Renal cortical epithelial cell (primary cell): ENCODE measurements around the gene NAA11. TPM values are rescaled to one million over a fixed set of nuclear protein-coding genes. Genes with fewer than 3 reads are reported as not detected.
"Not testable (repeated sequence)": the region's sequence is repeated elsewhere in the genome, so short reads cannot be mapped to it uniquely, and the experiment has no call there.

Experiments used
- DNase-seq: peaks from one replicate; pipeline ENCODE4 v3.0.0-alpha.2; 2011; ENCODE audit warnings: low read depth
- total RNA-seq: library from RNA; depleted of rRNA; stranded (reverse); fragments of >200 nt; gene quantifications from 2 replicates; pipeline ENCODE4 v1.2.3, GENCODE V29; 2014

The NAA11 gene
- total RNA-seq, 1 donor from 2014 or later: not detected

DNA sequence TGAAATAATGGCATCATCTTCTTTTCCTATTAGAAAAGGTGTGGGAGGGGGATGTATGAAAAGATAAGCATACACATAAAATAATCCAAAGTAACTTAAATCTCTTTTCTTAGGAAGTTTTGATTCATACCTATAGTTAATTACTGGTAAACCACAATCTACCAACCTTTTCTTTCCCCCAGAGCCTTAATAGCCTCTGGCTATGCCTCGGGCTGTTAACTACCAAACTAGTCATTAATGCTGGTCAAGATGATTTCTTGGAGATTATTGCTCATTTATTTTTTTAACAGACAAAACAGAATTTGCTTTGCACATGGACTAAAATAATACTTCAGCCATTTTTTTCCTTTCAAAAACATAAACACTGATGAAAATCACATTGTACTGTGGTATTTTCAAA lies 16.9 kb downstream of the NAA11 start:
- no peak for DNase-seq

- no peak for DNase-seq
These were observed 17.7 kb downstream of the NAA11 start for GRCh38 chr4:79308137-79308536.

- DNase-seq: no peak
These were observed 19.1 kb downstream of the NAA11 start for GRCh38 chr4:79306795-79307194.

GRCh38 chr4:79300280-79300679 lies 25.6 kb downstream of the NAA11 start:
- no peak for DNase-seq

- no peak for DNase-seq
These were observed 27.4 kb downstream of the NAA11 start for GRCh38 chr4:79298484-79298883.

DNA sequence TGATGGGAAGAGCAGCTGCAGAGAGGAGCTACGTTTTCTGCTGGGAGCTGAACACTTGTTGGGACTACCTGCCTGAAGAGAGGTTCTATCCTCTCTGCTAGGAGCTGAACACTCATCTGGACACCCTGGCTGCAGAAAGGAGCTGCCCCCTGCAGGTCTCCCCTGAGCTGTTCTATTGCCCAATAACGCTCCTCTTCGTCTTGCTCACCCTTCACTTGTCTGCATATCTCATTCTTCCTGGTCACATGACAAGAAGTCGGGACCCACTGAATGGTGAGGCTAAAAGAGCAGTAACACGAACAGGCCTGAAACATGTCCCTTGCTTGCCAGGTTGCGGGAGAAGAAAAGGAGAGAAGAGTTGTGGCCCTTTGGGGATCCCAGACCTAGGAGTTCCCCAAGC lies 27.8 kb downstream of the NAA11 start:
- no peak for DNase-seq

- no peak for DNase-seq
These were observed 28.4 kb downstream of the NAA11 start for GRCh38 chr4:79297479-79297878.

DNA sequence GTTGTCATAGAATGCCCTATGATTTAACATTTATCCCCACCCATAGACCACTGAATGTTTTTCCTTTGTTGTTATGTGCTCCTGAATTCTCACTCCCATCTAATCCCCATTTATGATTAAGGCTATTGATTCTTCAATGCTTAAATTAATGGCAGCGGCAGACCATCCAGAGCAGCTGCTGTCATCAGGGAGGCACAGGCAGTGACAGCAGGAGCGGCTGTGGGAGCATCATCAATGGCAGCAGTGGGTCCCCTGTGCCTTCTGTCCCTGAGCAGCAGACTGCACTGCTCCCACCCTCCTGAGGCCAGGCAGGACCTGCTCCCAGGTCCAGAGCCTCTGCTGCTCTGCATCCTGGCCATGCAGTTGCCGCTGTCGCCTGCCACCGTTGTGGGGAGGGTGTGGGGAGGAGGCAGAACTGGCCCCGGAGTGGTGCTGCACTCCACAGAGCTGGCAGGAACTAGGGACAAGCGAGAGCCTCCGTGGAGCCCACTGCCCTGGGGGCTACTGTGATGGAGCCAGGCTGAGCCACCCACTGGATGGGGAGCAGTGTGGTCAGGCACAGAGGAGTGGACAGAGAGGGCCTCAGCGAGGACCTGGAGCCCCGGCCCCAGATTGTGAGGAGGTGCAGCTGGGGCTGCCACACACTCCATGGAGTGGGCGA lies 29.0 kb downstream of the NAA11 start:
- DNase-seq: no peak

DNA sequence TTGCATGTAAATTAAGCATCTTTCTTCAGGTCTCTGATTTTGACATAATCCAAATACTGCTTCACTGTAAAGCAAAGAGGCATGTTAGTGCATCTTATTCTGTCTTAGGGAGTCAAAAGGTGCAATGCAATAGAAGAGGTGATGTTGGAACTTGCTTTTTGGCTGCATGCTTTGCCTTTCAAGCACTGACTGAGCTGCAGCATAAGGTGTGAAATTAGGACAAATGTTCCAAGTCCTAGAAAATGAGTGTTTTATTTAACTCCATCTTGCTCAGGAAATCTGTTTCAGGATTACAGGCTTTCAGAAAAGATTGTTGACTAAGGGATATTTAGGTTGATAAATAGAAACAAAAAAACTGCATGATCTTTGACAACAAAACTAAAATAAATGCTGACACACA lies 30.8 kb downstream of the NAA11 start:
- DNase-seq: no peak

DNA sequence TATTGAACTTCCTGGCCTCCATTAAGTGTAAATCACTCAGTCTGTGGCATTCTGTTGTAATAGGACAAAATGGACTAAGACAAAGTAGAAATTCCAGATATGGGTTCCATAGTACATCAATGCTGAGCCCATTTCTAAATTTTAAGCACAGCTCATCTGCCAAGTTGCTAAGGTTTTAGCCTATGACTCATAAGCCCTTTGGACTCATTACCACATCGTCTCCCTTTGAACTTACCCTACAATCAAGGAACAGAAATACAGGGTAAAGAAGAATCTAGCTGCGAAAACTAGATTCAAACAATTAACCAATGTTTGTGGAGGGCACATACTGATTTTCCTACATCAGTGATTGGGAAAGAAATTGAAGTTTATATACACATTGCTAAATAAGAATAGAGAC lies 31.8 kb downstream of the NAA11 start:
- peak; percentile 64 for DNase-seq

DNA sequence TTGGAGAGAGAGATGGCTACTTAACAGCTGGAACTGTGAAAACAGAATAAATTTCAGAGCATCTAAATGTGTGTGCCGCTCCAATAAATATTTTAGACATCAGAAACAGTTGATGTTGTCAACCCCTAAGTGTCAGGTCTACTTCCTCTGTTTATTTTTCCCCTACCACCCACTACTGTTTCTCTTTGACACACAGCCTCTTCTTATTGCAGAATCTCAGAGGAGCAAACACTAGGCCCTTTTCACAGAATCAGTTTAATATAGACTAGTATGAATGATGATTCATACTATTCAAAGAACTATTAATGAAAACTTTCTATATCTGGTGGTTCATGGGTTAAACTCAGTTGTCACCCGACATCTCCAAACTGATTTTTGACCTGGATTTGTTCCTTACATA lies 33.9 kb downstream of the NAA11 start:
- DNase-seq: no peak

GRCh38 chr4:79290376-79290775 lies 35.5 kb downstream of the NAA11 start:
- no peak for DNase-seq

DNA sequence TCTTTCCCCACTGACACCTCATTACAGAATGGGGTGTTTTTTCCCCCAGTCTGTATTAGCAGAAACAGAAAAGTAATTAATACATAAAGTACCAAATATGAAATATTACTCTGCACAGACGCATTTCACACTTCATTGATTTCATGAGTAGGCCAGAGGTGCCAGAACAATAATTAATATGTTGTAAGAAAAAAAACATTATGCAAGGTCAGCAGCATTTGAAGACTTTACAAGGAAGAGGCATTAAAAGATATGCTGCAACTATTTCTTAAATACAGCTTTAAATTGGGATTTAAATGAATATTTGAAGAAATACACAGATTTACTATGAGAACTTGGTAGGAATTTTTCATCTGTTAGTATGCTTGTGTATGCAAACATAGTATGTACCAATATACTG lies 37.7 kb downstream of the NAA11 start:
- DNase-seq: no peak

- DNase-seq: no peak
These were observed 38.1 kb downstream of the NAA11 start for GRCh38 chr4:79287718-79288117.

DNA sequence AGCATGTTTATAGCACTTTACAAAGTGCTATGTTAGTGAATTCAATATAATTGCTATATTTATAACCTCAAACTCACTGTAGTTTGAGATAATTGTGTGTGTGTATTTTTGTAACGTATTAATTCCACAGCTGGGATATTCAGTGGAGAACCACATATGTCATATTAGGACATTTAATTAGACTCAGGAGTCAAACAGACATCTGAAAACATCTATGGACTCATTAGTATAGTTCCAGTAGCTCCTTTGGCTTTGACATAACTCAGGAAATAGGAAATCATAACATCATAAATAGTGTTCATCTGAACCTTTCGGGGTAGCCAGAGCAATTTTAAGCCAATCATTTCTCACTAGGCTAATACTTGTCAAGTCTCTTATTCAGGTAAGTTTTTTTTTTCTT lies 38.8 kb downstream of the NAA11 start:
- DNase-seq: no peak

DNA sequence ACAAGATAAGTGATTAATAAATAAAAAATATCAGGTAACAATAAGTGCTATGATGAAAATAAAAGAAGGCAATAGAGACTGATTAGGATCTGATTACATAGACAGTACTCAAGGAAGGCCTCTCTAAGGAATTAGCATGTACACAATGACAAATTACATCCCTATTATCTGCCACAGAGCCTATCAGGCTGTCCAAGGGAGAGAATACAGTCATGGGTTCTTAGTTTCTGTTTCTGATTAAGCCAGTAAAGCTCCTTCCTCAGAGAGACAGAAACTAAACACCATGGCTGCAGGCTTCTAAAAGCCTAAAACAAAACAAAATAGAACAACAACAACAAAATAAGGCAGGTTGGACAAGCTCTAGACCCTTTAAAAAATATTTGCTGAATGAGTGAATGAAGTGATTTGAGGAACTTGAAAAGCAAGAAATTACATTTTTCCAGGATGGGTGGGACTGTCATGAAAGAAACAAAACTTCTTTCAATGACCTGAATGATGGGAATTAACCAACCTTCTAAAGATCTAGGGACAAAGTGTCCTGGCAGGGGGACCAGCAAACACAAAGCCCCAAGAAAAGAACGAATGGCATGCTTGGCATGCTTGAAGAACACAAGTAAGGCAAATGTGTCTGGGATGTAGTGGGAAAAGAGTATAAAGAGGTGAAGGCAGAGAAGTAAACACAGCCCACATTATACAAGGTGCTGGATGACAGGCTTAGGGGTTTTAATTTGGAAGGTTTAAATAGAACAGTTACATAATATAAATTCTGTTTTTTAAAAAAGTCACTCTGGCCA lies 44.1 kb downstream of the NAA11 start:
- DNase-seq: no peak

- DNase-seq: not testable (repeated sequence)
These were observed 48.4 kb downstream of the NAA11 start for GRCh38 chr4:79277467-79277866.

- DNase-seq: no peak
These were observed 51.9 kb downstream of the NAA11 start for GRCh38 chr4:79273915-79274314.

GRCh38 chr4:79272761-79273160 lies 53.1 kb downstream of the NAA11 start:
- DNase-seq: no peak

DNA sequence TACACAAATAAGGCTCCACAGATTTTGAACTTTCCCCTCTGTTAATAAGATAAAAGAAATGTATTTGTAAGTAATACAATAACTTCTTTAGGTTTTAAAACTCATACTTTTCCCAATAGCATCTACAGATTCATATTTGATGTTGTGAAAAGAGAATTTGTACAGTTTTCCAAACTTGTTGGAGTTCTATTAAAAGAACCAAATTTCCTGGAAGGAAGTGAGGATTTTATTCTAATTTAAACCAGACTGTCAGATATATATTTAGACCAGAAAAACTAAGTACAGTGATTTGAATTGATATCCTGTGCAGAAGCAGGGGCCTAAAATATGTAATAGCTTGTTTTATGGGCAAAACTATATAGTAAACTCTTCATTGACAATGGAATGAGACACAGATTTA lies 53.7 kb downstream of the NAA11 start:
- DNase-seq: no peak

- DNase-seq: no peak
These were observed 58.2 kb downstream of the NAA11 start for GRCh38 chr4:79267671-79268070.
